ENCODE results near the gene ME3.
"Not testable (repeated sequence)": the region's sequence is repeated elsewhere in the genome, so short reads cannot be mapped to it uniquely, and the experiment has no call there.

The ME3 gene

GRCh38 chr11:86524620-86525352, 147.6 kb downstream of the ME3 start:
- Mint-ChIP-seq H3K36me3 (ENCODE audit: low read depth) (peaks cover 31% of the 10 kb centered on the region), H3K9me3 (peaks cover 57% of the 10 kb centered on the region), H3K4me1 (peaks cover 20% of the 10 kb centered on the region), H3K4me3 (no peak overlapping the region), H3K27me3 (ENCODE audit: low read depth, poor library complexity) (peaks cover 8% of the 10 kb centered on the region), H3K27ac (peak overlapping the region; percentile 34)
- no peak for DNase-seq
- TF ChIP-seq, protein P1, sequence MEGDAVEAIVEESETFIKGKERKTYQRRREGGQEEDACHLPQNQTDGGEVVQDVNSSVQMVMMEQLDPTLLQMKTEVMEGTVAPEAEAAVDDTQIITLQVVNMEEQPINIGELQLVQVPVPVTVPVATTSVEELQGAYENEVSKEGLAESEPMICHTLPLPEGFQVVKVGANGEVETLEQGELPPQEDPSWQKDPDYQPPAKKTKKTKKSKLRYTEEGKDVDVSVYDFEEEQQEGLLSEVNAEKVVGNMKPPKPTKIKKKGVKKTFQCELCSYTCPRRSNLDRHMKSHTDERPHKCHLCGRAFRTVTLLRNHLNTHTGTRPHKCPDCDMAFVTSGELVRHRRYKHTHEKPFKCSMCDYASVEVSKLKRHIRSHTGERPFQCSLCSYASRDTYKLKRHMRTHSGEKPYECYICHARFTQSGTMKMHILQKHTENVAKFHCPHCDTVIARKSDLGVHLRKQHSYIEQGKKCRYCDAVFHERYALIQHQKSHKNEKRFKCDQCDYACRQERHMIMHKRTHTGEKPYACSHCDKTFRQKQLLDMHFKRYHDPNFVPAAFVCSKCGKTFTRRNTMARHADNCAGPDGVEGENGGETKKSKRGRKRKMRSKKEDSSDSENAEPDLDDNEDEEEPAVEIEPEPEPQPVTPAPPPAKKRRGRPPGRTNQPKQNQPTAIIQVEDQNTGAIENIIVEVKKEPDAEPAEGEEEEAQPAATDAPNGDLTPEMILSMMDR (IDR thresholded peaks at IDR 0.05), result no peak

- peaks cover 8% of the 10 kb centered on the region for H3K27me3 Mint-ChIP-seq (ENCODE audit: low read depth, poor library complexity)
- peaks cover 51% of the 10 kb centered on the region for H3K9me3 Mint-ChIP-seq
- no peak for DNase-seq
- peaks cover 27% of the 10 kb centered on the region for H3K4me1 Mint-ChIP-seq
- peaks cover 30% of the 10 kb centered on the region for H3K36me3 Mint-ChIP-seq (ENCODE audit: low read depth)
- TF ChIP-seq, protein P1 (IDR thresholded peaks at IDR 0.05), result no peak
- H3K4me3 Mint-ChIP-seq, result no peak overlapping the region
- H3K27ac Mint-ChIP-seq, result peak overlapping the region; percentile 75
Observed at GRCh38 chr11:86523738-86524619, 148.4 kb downstream of the ME3 start.

DNA sequence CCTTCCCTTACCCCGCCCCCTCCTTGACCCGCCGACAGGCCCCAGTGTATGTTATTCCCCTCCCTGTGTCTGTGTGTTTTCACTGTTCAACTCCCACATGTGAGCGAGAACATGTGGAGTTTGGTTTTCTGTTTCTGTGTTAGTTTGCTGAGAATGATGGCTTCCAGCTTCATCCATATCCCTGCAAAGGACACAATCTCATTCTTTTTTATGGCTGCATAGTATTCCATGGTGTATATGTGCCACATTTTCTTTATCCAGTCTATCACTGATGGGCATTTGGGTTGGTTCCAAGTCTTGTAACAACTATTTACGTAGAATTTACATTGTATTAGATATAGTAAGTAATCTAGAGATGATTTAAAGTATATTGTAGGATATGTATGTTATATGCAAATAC, 149.9 kb downstream of the ME3 start:
- not testable (repeated sequence) for DNase-seq; H3K27ac Mint-ChIP-seq; H3K27me3 Mint-ChIP-seq (ENCODE audit: low read depth, poor library complexity); H3K4me3 Mint-ChIP-seq
- H3K36me3 Mint-ChIP-seq (ENCODE audit: low read depth), result peaks cover 24% of the 10 kb centered on the region
- peaks cover 42% of the 10 kb centered on the region for H3K4me1 Mint-ChIP-seq
- peaks cover 37% of the 10 kb centered on the region for H3K9me3 Mint-ChIP-seq

- peaks cover 68% of the 10 kb centered on the region for H3K4me1 Mint-ChIP-seq
- peaks cover 4% of the 10 kb centered on the region for H3K9me3 Mint-ChIP-seq
- peak overlapping the region; percentile 18 for H3K27ac Mint-ChIP-seq
- H3K27me3 Mint-ChIP-seq (ENCODE audit: low read depth, poor library complexity), result no peaks in the 10 kb centered on the region
- DNase-seq, result no peak
- TF ChIP-seq, protein P1 (IDR thresholded peaks at IDR 0.05), result no peak
- H3K4me3 Mint-ChIP-seq, result no peak overlapping the region
- no peaks in the 10 kb centered on the region for H3K36me3 Mint-ChIP-seq (ENCODE audit: low read depth)
Observed at GRCh38 chr11:86519064-86519911, 153.1 kb downstream of the ME3 start.

GRCh38 chr11:86518211-86518610, 154.2 kb downstream of the ME3 start:
- H3K27ac Mint-ChIP-seq, result no peak overlapping the region
- H3K4me3 Mint-ChIP-seq, result no peak overlapping the region
- H3K27me3 Mint-ChIP-seq (ENCODE audit: low read depth, poor library complexity), result no peaks in the 10 kb centered on the region
- TF ChIP-seq, protein P1 (IDR thresholded peaks at IDR 0.05), result no peak
- peaks cover 62% of the 10 kb centered on the region for H3K4me1 Mint-ChIP-seq
- no peak for DNase-seq
- H3K36me3 Mint-ChIP-seq (ENCODE audit: low read depth), result no peaks in the 10 kb centered on the region
- H3K9me3 Mint-ChIP-seq, result peaks cover 4% of the 10 kb centered on the region

- no peak overlapping the region for H3K4me3 Mint-ChIP-seq
- TF ChIP-seq, protein P1 (IDR thresholded peaks at IDR 0.05), result no peak
- no peaks in the 10 kb centered on the region for H3K36me3 Mint-ChIP-seq (ENCODE audit: low read depth)
- DNase-seq, result no peak
- H3K4me1 Mint-ChIP-seq, result peaks cover 59% of the 10 kb centered on the region
- H3K27ac Mint-ChIP-seq, result no peak overlapping the region
- peaks cover 3% of the 10 kb centered on the region for H3K9me3 Mint-ChIP-seq
- H3K27me3 Mint-ChIP-seq (ENCODE audit: low read depth, poor library complexity), result no peaks in the 10 kb centered on the region
Observed at GRCh38 chr11:86517557-86517956, 154.9 kb downstream of the ME3 start.
